ENCODE measurements around the gene BSG.

- TF ChIP-seq RBBP5 (conservative IDR thresholded peaks at IDR 0.05) (no peak), SREBF2 (IDR thresholded peaks at IDR 0.05; ENCODE audit: low read length) (no peak), ELK1 (IDR thresholded peaks at IDR 0.05; ENCODE audit: low read depth, low read length) (no peak)
These were observed 60.2 kb downstream of the BSG start for GRCh38 chr19:632579-633067.
